GM06990 (cell line): ENCODE data around the gene GRK6.

Experiments
- DNase-seq: peaks from one replicate; pipeline ENCODE4 v3.0.0-alpha.2; 2011; ENCODE audit not compliant: insufficient read length; ENCODE audit errors: extremely low read depth
- H3K27me3 ChIP-seq: replicated peaks from 2 replicates; pipeline ENCODE4 v1.6.0; 2011; ENCODE audit warnings: low read length; ENCODE audit not compliant: control insufficient read depth, insufficient read depth
- H3K36me3 ChIP-seq: 2 replicates; pipeline ENCODE4 v1.5.1; 2011; ENCODE audit warnings: low read length; ENCODE audit not compliant: control insufficient read depth, insufficient read depth
- H3K4me3 ChIP-seq: replicated peaks from 2 replicates; pipeline ENCODE4 v1.5.1; 2011; ENCODE audit warnings: low read depth, mild to moderate bottlenecking, control low read depth, low read length
- TF ChIP-seq, protein P1 (sequence below): IDR thresholded peaks from 2 replicates; pipeline ENCODE4 v1.5.1; 2011; ENCODE audit warnings: low read length, control low read depth, mild to moderate bottlenecking, inconsistent platforms; ENCODE audit not compliant: insufficient read depth, poor library complexity, severe bottlenecking

The GRK6 gene

GRCh38 chr5:177447611-177448243 is 21.3 kb downstream of the GRK6 start:
- no peak for DNase-seq
- peak overlapping the region; percentile 26 for H3K4me3 ChIP-seq
- TF ChIP-seq, protein P1, sequence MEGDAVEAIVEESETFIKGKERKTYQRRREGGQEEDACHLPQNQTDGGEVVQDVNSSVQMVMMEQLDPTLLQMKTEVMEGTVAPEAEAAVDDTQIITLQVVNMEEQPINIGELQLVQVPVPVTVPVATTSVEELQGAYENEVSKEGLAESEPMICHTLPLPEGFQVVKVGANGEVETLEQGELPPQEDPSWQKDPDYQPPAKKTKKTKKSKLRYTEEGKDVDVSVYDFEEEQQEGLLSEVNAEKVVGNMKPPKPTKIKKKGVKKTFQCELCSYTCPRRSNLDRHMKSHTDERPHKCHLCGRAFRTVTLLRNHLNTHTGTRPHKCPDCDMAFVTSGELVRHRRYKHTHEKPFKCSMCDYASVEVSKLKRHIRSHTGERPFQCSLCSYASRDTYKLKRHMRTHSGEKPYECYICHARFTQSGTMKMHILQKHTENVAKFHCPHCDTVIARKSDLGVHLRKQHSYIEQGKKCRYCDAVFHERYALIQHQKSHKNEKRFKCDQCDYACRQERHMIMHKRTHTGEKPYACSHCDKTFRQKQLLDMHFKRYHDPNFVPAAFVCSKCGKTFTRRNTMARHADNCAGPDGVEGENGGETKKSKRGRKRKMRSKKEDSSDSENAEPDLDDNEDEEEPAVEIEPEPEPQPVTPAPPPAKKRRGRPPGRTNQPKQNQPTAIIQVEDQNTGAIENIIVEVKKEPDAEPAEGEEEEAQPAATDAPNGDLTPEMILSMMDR, result no peak
- no peaks in the 10 kb centered on the region for H3K27me3 ChIP-seq
- peaks cover 3% of the 10 kb centered on the region for H3K36me3 ChIP-seq

GRCh38 chr5:177448244-177448950 is 21.9 kb downstream of the GRK6 start:
- H3K4me3 ChIP-seq, result no peak overlapping the region
- TF ChIP-seq, protein P1, result no peak

DNA sequence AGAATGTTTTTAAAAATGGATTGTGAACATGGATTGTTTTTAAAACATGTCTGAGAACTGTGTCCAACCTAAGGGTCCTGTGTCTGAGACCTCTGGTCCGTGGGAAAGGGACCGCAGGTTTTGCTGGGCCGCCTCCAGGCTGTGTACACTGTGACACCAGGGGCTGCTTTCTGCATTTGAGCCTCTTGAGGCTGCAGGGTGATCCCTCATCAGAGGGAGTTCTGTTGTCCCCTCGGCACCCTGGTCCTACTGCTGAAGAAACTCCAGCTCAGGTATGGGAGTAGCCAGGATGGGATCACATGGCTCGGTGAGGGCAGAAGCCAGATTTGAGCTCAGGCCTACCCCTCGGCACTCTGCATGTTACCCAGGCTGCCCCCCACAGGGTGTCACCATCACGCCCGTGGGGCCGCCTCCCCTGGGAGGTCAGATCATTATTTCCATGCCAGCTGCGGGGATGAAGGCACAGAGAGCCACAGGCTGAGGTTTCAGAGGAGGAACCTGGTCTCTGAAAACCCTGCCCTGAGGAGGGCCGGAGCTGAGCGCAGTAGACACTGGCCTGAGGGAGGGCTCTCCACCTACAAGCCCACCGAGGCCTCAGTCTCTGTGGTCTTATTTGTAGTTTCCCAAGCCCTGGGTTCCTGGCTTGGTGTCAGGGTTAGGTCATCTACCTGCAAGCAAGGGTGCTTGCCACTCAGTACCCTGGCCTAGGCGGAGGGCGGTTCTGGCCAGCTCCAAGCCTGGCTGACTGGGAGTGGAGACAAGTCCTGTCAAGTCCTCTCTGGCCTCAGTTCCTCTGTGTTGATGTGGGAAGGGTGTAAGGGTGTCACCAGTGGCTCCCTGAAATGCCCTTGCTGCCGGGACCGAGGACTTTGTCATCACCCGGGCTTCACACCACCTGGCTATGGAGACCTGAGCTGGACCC is 22.9 kb downstream of the GRK6 start:
- Histone ChIP-seq H3K4me3 (no peak overlapping the region), H3K27me3 (no peaks in the 10 kb centered on the region), H3K36me3 (no peaks in the 10 kb centered on the region; the same call in 1 of the 2 replicates)
- TF ChIP-seq, protein P1, result no peak
- DNase-seq, result no peak

More at GRCh38 chr5:177448244-177448950, 21.9 kb downstream of the GRK6 start:
- H3K27me3 ChIP-seq, result no peaks in the 10 kb centered on the region
- DNase-seq, result no peak
- H3K36me3 ChIP-seq, result peaks cover 2% of the 10 kb centered on the region; the same call in 1 of the 2 replicates

DNA sequence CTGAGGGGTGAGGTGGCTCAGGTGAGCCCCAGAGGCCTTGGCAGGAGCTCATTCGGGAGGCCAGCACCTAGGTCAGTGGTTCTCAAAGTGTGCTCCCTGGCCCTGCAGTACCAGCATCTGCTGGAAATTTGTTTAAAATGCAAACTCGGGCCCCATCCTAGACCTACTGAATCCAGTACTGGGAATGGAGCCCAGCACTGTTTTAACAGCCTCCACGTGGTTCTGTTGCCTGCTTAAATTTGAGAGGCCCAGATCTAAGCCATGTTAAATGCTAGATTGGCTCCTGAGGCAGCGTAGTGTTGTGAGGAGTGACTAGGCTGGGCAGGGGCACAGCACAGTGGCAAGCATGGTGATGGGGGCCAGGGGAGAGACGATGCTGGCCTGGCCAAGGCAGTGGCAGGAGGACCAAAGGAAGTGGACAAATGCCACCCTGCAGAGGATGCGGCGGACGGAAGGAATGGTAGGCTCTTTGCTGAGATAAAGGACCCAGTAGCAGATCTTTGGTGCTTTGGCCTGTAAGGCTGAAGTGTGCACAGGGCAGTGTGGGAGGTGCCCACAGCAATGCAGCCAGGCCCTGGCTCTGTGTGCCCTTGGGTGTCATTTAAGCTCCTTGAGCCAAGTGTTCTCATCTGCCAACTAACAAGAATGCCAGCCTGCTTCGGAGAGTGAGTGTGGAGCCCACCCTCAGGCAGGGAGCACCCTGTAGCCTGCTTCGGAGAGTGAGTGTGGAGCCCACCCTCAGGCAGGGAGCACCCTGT is 24.4 kb downstream of the GRK6 start:
- no peaks in the 10 kb centered on the region for H3K27me3 ChIP-seq
- no peaks in the 10 kb centered on the region; the same call in 1 of the 2 replicates for H3K36me3 ChIP-seq
- TF ChIP-seq, protein P1, result no peak
- H3K4me3 ChIP-seq, result no peak overlapping the region
- no peak for DNase-seq

DNA sequence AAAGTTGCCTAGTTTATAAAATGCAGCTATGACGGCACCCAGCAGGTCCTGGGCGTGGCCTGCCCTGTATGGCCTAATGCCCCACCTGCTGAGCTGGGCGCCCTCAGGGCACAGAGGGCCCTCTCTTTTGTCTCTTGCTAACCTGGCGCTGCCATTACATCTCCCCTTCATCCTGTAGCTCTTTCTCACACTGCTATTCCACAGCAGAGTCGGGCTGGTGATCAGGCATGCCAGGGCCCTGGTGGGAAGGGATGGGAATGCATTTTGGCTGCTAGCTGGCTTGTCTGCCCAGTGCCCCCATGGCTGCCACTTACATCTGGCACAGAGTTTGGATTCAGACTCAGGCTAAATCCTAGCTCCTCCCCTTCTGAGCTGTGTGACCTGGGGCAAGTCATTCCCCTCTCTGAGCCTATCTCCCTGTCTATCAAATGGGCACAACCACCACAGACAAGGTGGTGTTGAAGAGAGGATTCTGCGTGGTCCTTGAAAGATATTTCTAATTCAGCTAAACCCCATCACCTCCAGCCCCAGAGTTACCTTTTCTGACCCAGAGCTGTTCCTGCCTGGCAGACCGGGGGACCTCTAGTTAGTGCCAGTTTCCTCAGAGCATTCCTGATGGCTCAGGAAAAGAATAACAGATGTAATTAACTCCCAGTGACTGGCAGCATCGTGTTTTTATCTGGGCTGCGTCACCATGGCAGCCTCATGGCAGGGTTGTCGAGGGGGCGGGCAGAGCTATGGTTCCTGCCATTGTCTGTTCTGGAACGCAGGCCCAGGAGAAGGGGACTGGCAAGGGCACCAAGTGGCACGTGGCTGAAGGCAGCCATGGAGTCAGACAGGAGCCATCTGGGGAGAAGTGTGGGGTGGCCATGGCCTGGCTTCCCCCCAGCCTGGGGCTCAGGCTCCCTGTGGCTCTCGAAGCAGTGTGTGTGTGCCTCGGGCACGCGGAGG is 26.5 kb downstream of the GRK6 start:
- Histone ChIP-seq H3K4me3 (no peak overlapping the region), H3K36me3 (no peaks in the 10 kb centered on the region; the same call in 1 of the 2 replicates), H3K27me3 (no peaks in the 10 kb centered on the region)
- TF ChIP-seq, protein P1, result no peak
- DNase-seq, result no peak
